GM21528 (cell line): ENCODE results near the gene RNF26.

Source experiments
- ATAC-seq: cut with Tn5 transposase; IDR thresholded peaks from one replicate; pipeline ENCODE4 v1.9.1; 2021; ENCODE audit warnings: mild to moderate bottlenecking, moderate library complexity; ENCODE audit not compliant: unreplicated experiment, low FRiP score

RNF26 gene

GRCh38 chr11:119368121-119369034, 34.1 kb downstream of the RNF26 start:
- ATAC-seq, result no peak

- no peak for ATAC-seq
Measured at GRCh38 chr11:119369132-119369925, 35.0 kb downstream of the RNF26 start.

GRCh38 chr11:119370486-119371046, 36.2 kb downstream of the RNF26 start:
- no peak for ATAC-seq

- no peak for ATAC-seq
Measured at GRCh38 chr11:119371067-119371601, 36.8 kb downstream of the RNF26 start.

- ATAC-seq, result no peak
Measured at GRCh38 chr11:119371778-119372182, 37.5 kb downstream of the RNF26 start.

- no peak for ATAC-seq
Measured at GRCh38 chr11:119372260-119373058, 38.1 kb downstream of the RNF26 start.

GRCh38 chr11:119373059-119373920, 39.0 kb downstream of the RNF26 start:
- no peak for ATAC-seq

GRCh38 chr11:119373921-119374631, 39.7 kb downstream of the RNF26 start:
- no peak for ATAC-seq

- ATAC-seq, result no peak
Measured at GRCh38 chr11:119374632-119375336, 40.5 kb downstream of the RNF26 start.

GRCh38 chr11:119375337-119376196, 41.2 kb downstream of the RNF26 start:
- ATAC-seq, result no peak

GRCh38 chr11:119376197-119376847, 42.0 kb downstream of the RNF26 start:
- ATAC-seq, result no peak

GRCh38 chr11:119377112-119377901, 43.0 kb downstream of the RNF26 start:
- ATAC-seq, result no peak

- ATAC-seq, result no peak
Measured at GRCh38 chr11:119377961-119378667, 43.8 kb downstream of the RNF26 start.

- no peak for ATAC-seq
Measured at GRCh38 chr11:119378851-119379465, 44.6 kb downstream of the RNF26 start.
